CD4-positive, alpha-beta T cell treated with Interleukin-6 for 4 hours (primary cell): Measurements from ENCODE around the gene FOXRED1.
"Not testable (repeated sequence)": the region's sequence is repeated elsewhere in the genome, so short reads cannot be mapped to it uniquely, and the experiment has no call there.

Experiments
- DNase-seq: peaks from one replicate; pipeline ENCODE4 v3.0.0-alpha.2; 2020; ENCODE audit warnings: mixed read lengths

The FOXRED1 gene

GRCh38 chr11:126268708-126269579, at the start of gene FOXRED1, which contains the start of gene SRPRA:
FOXRED1 (plus strand) TSS chr11:126269154; CDS start chr11:126269207, 53 bp downstream.
SRPRA (minus strand) TSS chr11:126268895; CDS start chr11:126268804, 91 bp downstream.
- DNase-seq = peak; percentile 100

DNA sequence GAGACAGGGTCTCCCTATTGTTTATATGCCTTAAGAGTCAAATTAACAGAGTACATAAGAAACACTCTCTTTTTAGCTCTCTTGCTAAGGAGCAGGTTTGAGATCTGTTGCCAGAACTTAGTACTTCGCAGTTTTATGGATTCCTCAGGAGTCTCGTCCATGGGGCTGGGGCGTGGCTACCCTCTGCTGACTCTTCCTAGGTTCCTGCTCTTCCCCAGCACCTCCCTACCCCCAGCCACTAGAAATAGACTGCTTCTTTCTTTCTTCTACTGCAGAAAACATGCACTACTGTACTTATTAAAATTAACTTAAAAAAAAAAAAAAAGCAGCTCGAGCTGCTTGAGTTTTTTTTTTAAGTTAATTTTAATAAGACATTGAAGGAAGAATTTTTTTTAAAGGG, 49.4 kb upstream of the FOXRED1 start:
- no peak for DNase-seq

GRCh38 chr11:126224647-126225294, 44.2 kb upstream of the FOXRED1 start:
- DNase-seq = no peak

DNA sequence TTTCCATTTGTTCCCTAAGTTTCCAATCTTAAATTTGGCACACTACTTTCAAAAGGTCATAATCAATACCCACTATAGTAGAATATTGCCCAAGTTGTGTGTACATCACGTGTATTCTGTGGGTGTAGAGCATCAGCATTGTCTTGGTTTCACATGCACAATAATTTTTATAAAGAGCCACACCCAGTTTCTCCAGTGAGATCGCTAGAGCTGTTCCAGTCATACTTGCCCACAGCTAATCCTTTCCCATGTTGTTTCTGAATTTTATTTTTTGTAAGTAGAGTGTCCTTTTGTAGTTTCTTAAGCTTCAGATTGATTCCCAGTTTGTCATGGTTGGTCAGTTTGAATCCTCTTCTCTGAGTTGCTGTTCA, 43.7 kb upstream of the FOXRED1 start:
- DNase-seq = no peak

- no peak for DNase-seq
Measured at GRCh38 chr11:126226334-126227084, 42.4 kb upstream of the FOXRED1 start.

DNA sequence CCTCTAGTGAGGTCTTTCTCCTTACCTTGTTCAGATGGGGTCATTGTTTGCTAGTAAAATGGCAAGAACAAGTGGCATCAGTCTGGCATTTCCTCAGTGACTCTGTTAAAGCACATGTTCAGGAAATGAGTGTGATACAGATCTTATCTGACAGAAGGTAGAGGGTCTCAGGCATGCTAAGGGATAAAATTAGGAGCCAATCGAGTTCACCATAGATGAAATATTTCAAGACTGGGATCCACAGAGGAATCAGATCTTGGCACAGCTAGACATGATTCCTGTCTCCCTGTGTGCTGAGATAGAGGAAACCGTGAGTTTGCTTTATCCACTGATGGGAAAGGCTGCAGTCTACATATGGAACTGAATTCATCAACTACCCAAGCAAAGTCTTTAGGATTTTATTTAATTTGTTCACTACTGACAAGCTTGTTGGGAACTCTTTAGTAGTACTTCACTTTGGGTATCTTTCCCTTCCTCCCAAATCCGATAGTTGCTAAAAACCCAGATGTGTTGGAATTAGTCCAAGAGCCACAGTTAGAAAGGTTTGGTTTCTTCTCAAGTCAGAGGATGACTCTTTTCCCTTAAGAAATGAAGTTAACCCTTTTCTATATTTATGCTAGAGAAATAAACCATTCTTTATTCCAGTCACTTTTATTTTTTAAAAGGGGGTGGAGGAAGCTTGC, 39.0 kb upstream of the FOXRED1 start:
- no peak for DNase-seq

DNA sequence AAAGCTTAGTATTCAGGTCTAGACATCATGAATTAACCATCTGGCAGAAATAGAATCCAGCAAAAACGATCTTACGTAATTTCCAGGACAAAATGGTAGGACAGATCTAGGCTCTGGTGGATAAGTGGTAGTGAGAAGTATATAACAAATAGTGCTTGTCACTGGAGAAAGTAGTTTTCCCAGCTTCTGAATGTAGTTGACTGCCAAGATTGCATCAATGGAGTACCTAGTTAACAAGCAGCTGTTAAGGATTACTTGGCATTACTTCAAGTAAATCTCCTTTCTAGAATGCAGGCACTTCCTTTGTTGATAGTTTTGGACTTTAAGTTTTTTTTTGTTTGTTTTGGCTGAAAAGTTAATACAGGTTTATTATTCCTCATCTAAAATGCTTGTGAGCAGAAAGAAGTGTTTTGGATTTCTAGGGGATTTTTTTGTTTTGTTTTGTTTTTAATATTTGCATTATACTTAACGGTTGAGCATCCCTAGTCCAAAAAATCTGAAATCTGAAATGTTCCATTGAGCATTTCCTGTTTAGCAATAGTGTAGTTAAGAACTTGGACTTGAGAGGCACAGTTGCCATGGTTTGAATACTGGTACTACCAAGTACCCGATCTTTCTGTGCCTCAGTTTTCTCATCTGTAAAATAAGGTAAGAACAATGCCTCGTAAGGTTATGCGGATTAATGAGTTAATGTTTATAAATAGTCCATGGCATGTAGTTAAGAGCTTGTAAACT, 37.1 kb upstream of the FOXRED1 start:
- no peak for DNase-seq

- no peak for DNase-seq
Measured at GRCh38 chr11:126232683-126233082, 36.3 kb upstream of the FOXRED1 start.

GRCh38 chr11:126233391-126233790, 35.6 kb upstream of the FOXRED1 start:
- DNase-seq = no peak

GRCh38 chr11:126246636-126247035, 22.3 kb upstream of the FOXRED1 start:
- DNase-seq = no peak

- DNase-seq = no peak
Measured at GRCh38 chr11:126253265-126253664, 15.7 kb upstream of the FOXRED1 start.

DNA sequence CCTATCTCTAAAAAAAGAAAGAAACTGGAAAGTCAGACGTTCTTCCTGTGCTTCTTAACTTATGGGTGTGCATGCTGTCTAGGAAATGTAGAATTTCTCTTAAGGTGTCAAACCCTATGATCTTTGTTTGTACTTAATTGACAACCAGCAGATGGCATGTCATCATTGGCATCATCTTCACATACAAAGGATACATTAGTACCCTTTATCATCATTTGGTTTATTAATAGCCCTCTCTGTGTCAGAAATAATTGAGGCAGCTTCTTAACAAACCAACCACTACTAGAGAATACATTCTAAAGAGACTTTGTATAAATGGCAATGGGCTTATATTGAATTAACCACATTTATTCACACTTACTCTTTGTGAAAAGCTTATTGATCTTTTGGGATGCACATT, 14.1 kb upstream of the FOXRED1 start:
- no peak for DNase-seq

DNA sequence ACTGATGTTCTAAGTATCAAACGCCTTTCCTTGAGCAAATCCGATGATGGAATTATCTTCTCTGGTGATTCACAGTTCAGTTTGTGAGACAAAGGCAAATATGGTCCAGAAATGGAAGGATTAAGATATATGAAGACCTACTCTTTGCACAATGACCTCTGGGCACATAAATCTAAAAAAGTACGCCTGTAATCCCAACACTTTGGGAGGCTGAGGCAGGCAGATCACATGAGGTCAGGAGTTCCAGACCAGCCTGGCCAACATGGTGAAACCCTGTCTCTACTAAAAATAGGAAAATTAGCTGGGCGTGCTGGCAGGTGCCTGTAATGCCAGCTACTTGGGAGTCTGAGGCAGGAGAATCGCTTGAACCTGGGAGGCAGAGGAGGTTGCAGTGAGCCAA, 13.4 kb upstream of the FOXRED1 start:
- DNase-seq = not testable (repeated sequence)

DNA sequence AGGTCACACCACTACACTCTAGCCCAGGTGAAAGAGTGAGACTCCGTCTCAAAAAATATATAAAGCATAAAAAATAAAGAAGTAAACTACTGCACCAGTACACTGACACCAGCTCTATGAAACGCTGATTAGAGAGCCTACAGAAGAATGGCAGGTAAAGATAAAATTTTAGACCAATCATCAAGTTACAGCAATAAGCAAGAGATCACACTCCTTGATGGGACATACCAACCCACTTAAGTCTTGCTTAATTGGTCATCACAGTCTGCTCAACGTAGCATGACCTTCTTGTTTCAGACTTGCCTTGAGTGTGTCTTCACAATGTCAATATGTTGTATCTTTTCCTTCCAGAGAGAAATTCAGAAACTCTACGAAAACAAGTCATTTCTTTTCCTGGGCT, 12.7 kb upstream of the FOXRED1 start:
- DNase-seq = no peak

GRCh38 chr11:126257144-126257543, 11.8 kb upstream of the FOXRED1 start:
- no peak for DNase-seq

GRCh38 chr11:126257764-126258163, 11.2 kb upstream of the FOXRED1 start:
- DNase-seq = no peak

- DNase-seq = no peak
Measured at GRCh38 chr11:126262216-126262615, 6.7 kb upstream of the FOXRED1 start.

- no peak for DNase-seq
Measured at GRCh38 chr11:126263489-126263888, 5.5 kb upstream of the FOXRED1 start.

DNA sequence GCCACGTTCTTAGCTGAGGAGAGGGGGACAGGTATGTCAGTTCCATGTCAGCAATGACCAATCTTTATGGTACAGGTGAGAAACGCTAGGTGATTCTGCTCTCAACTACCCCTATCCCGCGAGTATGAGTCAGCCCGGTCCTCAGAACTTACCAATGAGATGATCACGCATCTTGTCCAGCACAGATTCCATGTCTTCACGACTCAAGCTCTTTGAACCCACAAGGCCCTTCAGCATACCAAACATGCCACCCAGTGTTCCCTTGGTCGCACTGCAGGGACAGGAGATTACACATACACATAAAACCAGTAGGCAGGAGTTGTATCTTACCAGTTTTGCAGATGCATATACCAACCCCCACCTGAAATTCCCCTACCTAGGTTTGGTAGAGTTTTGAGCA, 3.1 kb upstream of the FOXRED1 start:
- DNase-seq = no peak

GRCh38 chr11:126267650-126268049, 1.3 kb upstream of the FOXRED1 start:
- DNase-seq = no peak

DNA sequence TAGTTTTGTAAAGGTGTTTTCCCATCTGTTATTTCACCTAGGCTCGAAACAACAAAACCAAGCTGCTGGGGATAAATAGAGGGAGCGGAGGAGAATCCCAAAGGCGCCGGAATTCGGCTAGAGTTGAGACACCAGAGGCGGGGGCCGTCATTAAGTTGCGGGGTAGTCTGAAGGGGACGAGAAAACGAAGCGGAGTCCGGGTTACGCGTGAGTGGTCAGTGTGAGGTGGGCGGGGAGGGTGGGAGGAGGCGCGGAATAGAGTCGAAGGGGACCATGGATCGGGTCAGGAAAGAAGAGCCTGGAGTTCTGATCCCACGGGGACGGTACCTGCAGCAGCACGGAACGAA, 620 bp upstream of the FOXRED1 start:
- DNase-seq = no peak

- DNase-seq = no peak
Measured at GRCh38 chr11:126277322-126277721, 8.4 kb downstream of the FOXRED1 start.
